IMR-90 (cell line): ENCODE measurements around the gene NFKBIZ. TPM values are rescaled to one million over a fixed set of nuclear protein-coding genes. Genes with fewer than 3 reads are reported as not detected.
A peak's percentile ranks its signal among the peaks of the same experiment; 100 is the strongest.

Source experiments
- ATAC-seq: fragments of 200-7000 bp; cut with Tn5 transposase; 2 replicates; pipeline ENCODE4 v1.9.1; 2020; ENCODE audit warnings: low read depth, mild to moderate bottlenecking, moderate library complexity
- BruUV-seq: library from RNA; stranded (reverse); fragments of 400-500 nt; replicated peaks from 2 replicates; lab custom pipeline; 2021; lab: Mats Ljungman, UMichigan
- CTCF ChIA-PET: fragments of 300-600 bp; formaldehyde crosslinking; extraction: SDS; loops from one replicate; lab custom pipeline; 2021; ENCODE audit warnings: antibody characterized with exemption; lab: Yijun Ruan, JAX
- POLR2A ChIA-PET: fragments of 300-600 bp; sonication (Branson Sonifier 250); formaldehyde crosslinking; loops from one replicate; lab custom pipeline; 2022; ENCODE audit warnings: antibody characterized with exemption; ENCODE audit not compliant: unreplicated experiment; lab: Charles Lee
- DNase-seq: peaks from one replicate; pipeline ENCODE4 v3.0.0; 2013
- H2AFZ ChIP-seq: replicated peaks from 2 replicates; pipeline ENCODE3; 2013; ENCODE audit warnings: low read length, mild to moderate bottlenecking; ENCODE audit not compliant: poor library complexity
- H2AK5ac ChIP-seq: 2 replicates; pipeline ENCODE4 v1.6.1; 2013; ENCODE audit warnings: low read depth, low read length, inconsistent platforms
- H2AK9ac ChIP-seq: replicated peaks from 2 replicates; pipeline ENCODE3; 2013; ENCODE audit warnings: mild to moderate bottlenecking, low read depth, low read length, moderate library complexity; ENCODE audit not compliant: poor library complexity
- H2BK120ac ChIP-seq: 2 replicates; pipeline ENCODE4 v1.6.1; 2013; ENCODE audit warnings: low read depth, low read length, inconsistent platforms
- H2BK15ac ChIP-seq: 3 replicates; pipeline ENCODE4 v1.6.1; 2013; ENCODE audit warnings: low read depth, low read length, inconsistent platforms
- H2BK20ac ChIP-seq: 2 replicates; pipeline ENCODE4 v1.6.1; 2013; ENCODE audit warnings: low read depth, mild to moderate bottlenecking, inconsistent platforms, low read length, moderate library complexity
- H2BK5ac ChIP-seq: 2 replicates; pipeline ENCODE4 v1.6.1; 2013; ENCODE audit warnings: mild to moderate bottlenecking, low read depth, low read length, inconsistent platforms; ENCODE audit not compliant: poor library complexity, severe bottlenecking
- H3K14ac ChIP-seq: replicated peaks from 2 replicates; pipeline ENCODE4 v1.6.1; 2013; ENCODE audit warnings: low read depth, low read length, inconsistent platforms
- H3K18ac ChIP-seq: 2 replicates; pipeline ENCODE4 v1.6.1; 2013; ENCODE audit warnings: low read depth, low read length, control low read depth
- H3K23ac ChIP-seq: 2 replicates; pipeline ENCODE4 v1.6.1; 2013; ENCODE audit warnings: low read depth, low read length, inconsistent platforms
- H3K27ac ChIP-seq: 2 replicates; pipeline ENCODE4 v1.5.1; 2013; ENCODE audit warnings: mild to moderate bottlenecking, control low read depth, low read length; ENCODE audit not compliant: insufficient read depth
- H3K27me3 ChIP-seq: 2 replicates; pipeline ENCODE4 v1.6.1; 2013; ENCODE audit warnings: low read length; ENCODE audit not compliant: control insufficient read depth, insufficient read depth
- H3K36me3 ChIP-seq: 2 replicates; pipeline ENCODE4 v1.6.1; 2013; ENCODE audit warnings: low read length, mixed read lengths; ENCODE audit not compliant: control insufficient read depth, insufficient read depth
- H3K4ac ChIP-seq: 2 replicates; pipeline ENCODE4 v1.6.1; 2013; ENCODE audit warnings: low read depth, low read length, inconsistent platforms
- H3K4me1 ChIP-seq: 2 replicates; pipeline ENCODE4 v1.6.1; 2013; ENCODE audit warnings: low read length, mixed read lengths; ENCODE audit not compliant: control insufficient read depth, insufficient read depth
- H3K4me2 ChIP-seq: 2 replicates; pipeline ENCODE4 v1.6.1; 2013; ENCODE audit warnings: low read depth, mild to moderate bottlenecking, control low read depth, low read length, moderate library complexity
- H3K4me3 ChIP-seq: 2 replicates; pipeline ENCODE4 v1.5.1; 2013; ENCODE audit warnings: low read depth, mild to moderate bottlenecking, control low read depth, low read length, moderate library complexity; ENCODE audit not compliant: insufficient read depth
- H3K56ac ChIP-seq: 2 replicates; pipeline ENCODE4 v1.6.1; 2013; ENCODE audit warnings: low read length, inconsistent platforms; ENCODE audit not compliant: insufficient read depth; ENCODE audit errors: extremely low read depth
- H3K79me1 ChIP-seq, 2 experiments: 2 replicates each; pipeline ENCODE4 v1.6.1; 2013; ENCODE audit warnings: low read length in 2 of 2, inconsistent platforms in 1 of 2, low read depth in 1 of 2
- H3K9ac ChIP-seq: 2 replicates; pipeline ENCODE4 v1.6.1; 2013; ENCODE audit warnings: low read depth, low read length, control low read depth
- H3K9me1 ChIP-seq: 2 replicates; pipeline ENCODE4 v1.6.1; 2013; ENCODE audit warnings: low read length, inconsistent platforms; ENCODE audit not compliant: insufficient read depth
- H3K9me3 ChIP-seq: 2 replicates; pipeline ENCODE4 v1.6.1; 2013; ENCODE audit warnings: low read length; ENCODE audit not compliant: control insufficient read depth, insufficient read depth
- H4K20me1 ChIP-seq: 2 replicates; pipeline ENCODE4 v1.6.1; 2013; ENCODE audit warnings: low read length, inconsistent platforms; ENCODE audit not compliant: insufficient read depth
- H4K5ac ChIP-seq: 2 replicates; pipeline ENCODE4 v1.6.1; 2013; ENCODE audit warnings: mild to moderate bottlenecking, low read depth, low read length, control low read depth
- H4K8ac ChIP-seq, 2 experiments: 2 replicates each; pipeline ENCODE4 v1.6.1; 2013; ENCODE audit warnings: low read depth in 2 of 2, low read length in 2 of 2, control low read depth in 1 of 2, inconsistent platforms in 1 of 2
- H4K91ac ChIP-seq: 2 replicates; pipeline ENCODE4 v1.6.1; 2013; ENCODE audit warnings: low read depth, low read length, inconsistent platforms; ENCODE audit not compliant: insufficient read depth
- CEBPB ChIP-seq: IDR thresholded peaks from 2 replicates; pipeline ENCODE4 v1.6.1; 2012; ENCODE audit warnings: low read depth, low read length, improper control_type of control experiment
- FOS ChIP-seq: fragments of 150-350 bp; IDR thresholded peaks from 2 replicates; pipeline ENCODE4 v1.6.1; 2016; ENCODE audit warnings: low read depth, low read length
- NFE2L2 ChIP-seq: fragments of 150-350 bp; IDR thresholded peaks from 2 replicates; pipeline ENCODE4 v1.6.1; 2016; ENCODE audit warnings: low read depth, mild to moderate bottlenecking, low read length
- WGBS, 2 experiments: methylation state at CpG; one replicate each; pipeline versions ENCODE4 v1.1.5 to v1.1.7; 2013; ENCODE audit warnings: missing lambda C conversion rate in 2 of 2; ENCODE audit not compliant: insufficient read length in 1 of 2; ENCODE audit errors: extremely low coverage in 2 of 2; 5-methylcytosine and 5-hydroxymethylcytosine counted together
- dilution Hi-C: fragments of 300-500 bp; cut with HindIII; formaldehyde crosslinking; loops from one replicate; pipeline ENCODE4 v1.14.3; 2018; ENCODE audit warnings: low sequenced_read_pairs; ENCODE audit not compliant: unreplicated experiment
- in situ Hi-C: fragments of 300-500 bp; cut with MboI; formaldehyde crosslinking; loops from 3 replicates; pipeline ENCODE4 v1.14.3; 2019; ENCODE audit warnings: low sequenced_read_pairs, inconsistent platforms, mixed read lengths
- intact Hi-C: fragments of 100-400 bp; cut with micrococcal nuclease; formaldehyde crosslinking; loops from 2 replicates; pipeline ENCODE4 v1.10.0; 2022
- polyA plus RNA-seq, 3 experiments: library from polyadenylated mRNA; depleted of rRNA; stranded (reverse); fragments of >200 nt; gene quantifications; 2 replicates each; pipeline ENCODE4 v1.2.3, GENCODE V29; 2012; ENCODE audit warnings: low replicate concordance in 1 of 3
- total RNA-seq: library from RNA; depleted of rRNA; stranded (reverse); fragments of >200 nt; gene quantifications from 2 replicates; pipeline ENCODE4 v1.2.3, GENCODE V29; 2012
- TF ChIP-seq, protein P1 (sequence below): conservative IDR thresholded peaks from 2 replicates; pipeline ENCODE4 v1.5.1; 2012; ENCODE audit warnings: mild to moderate bottlenecking, low read depth, low read length, improper control_type of control experiment

The NFKBIZ gene
- total and polyA plus RNA-seq, 2 of the 4 experiments (the other 2 are of a cell fraction), result 35.0 to 40.9 TPM

DNA sequence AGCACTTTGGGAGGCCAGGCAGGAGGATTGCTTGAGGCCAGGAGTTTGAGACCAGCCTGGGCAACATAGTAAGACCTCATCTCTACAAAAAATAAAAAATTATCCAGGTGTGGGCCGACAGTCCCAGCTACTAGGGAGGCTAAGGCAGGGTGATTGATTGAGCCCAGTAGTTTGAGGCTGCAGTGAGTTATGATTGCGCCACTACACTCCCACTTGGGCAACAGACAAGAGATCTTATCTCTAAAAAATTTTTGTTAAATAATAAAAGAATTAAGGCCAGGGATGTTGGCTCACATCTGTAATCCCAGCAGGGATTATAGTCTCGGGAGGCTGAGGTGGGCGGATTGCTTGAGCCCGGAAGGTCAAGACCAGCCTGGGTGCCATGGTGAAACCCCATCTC is 25.8 kb upstream of the NFKBIZ start:
- no peaks in the 10 kb centered on the region for H3K9me3 ChIP-seq
- in situ Hi-C loops, result no loop called here
- H2AFZ ChIP-seq, result no peak overlapping the region
- no peak overlapping the region for H3K18ac ChIP-seq
- H3K23ac ChIP-seq, result no peak overlapping the region
- intact Hi-C loops, result no loop called here
- H3K27ac ChIP-seq, result no peak overlapping the region
- H3K56ac ChIP-seq, result no peak overlapping the region
- H3K9ac ChIP-seq, result no peak overlapping the region
- H3K14ac ChIP-seq, result no peak overlapping the region
- no peak overlapping the region for H3K4me2 ChIP-seq
- peaks cover 6% of the 10 kb centered on the region; the same call in 1 of the 2 replicates for H3K9me1 ChIP-seq
- TF ChIP-seq CEBPB (peak; percentile 21; the same call in 1 of the 2 replicates), FOS (no peak), NFE2L2 (no peak)
- TF ChIP-seq, protein P1, sequence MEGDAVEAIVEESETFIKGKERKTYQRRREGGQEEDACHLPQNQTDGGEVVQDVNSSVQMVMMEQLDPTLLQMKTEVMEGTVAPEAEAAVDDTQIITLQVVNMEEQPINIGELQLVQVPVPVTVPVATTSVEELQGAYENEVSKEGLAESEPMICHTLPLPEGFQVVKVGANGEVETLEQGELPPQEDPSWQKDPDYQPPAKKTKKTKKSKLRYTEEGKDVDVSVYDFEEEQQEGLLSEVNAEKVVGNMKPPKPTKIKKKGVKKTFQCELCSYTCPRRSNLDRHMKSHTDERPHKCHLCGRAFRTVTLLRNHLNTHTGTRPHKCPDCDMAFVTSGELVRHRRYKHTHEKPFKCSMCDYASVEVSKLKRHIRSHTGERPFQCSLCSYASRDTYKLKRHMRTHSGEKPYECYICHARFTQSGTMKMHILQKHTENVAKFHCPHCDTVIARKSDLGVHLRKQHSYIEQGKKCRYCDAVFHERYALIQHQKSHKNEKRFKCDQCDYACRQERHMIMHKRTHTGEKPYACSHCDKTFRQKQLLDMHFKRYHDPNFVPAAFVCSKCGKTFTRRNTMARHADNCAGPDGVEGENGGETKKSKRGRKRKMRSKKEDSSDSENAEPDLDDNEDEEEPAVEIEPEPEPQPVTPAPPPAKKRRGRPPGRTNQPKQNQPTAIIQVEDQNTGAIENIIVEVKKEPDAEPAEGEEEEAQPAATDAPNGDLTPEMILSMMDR, result no peak
- H2BK5ac ChIP-seq, result no peak overlapping the region
- H3K79me1 ChIP-seq, result peaks cover 3 to 14% of the 10 kb centered on the region in 2 experiments; a peak in 2 of 4 replicates
- H2AK9ac ChIP-seq, result no peak overlapping the region
- no peaks in the 10 kb centered on the region for H3K27me3 ChIP-seq
- no peak overlapping the region for H2BK120ac ChIP-seq
- no peak overlapping the region for H2AK5ac ChIP-seq
- no peak overlapping the region for H3K4ac ChIP-seq
- dilution Hi-C loops, result no loop called here
- H4K5ac ChIP-seq, result no peak overlapping the region
- H2BK15ac ChIP-seq, result no peak overlapping the region
- no peak overlapping the region for H4K8ac ChIP-seq
- ChIA-PET CTCF (interaction anchor here (0.6 to 1.0 kb wide), 2 partner anchors 346 to 406 kb away, joined by 3 read pairs; no protein-coding TSS in a partner anchor), POLR2A (no interaction called here)
- no peak overlapping the region for H4K91ac ChIP-seq
- no peak overlapping the region for H2BK20ac ChIP-seq
- ATAC-seq, result no peak
- no peaks in the 10 kb centered on the region for H3K4me1 ChIP-seq
- WGBS, 2 experiments, result no CpG with 5 or more reads among the region's 5 CpGs
- no TSS peak for BruUV-seq
- H3K36me3 ChIP-seq, result peaks cover 8% of the 10 kb centered on the region
- H3K4me3 ChIP-seq, result no peak overlapping the region
- H4K20me1 ChIP-seq, result no peaks in the 10 kb centered on the region
- DNase-seq, result no peak
